ENCODE data around the gene TTC39C.
A peak's percentile ranks its signal among the peaks of the same experiment; 100 is the strongest.
"Not testable (repeated sequence)": the region's sequence is repeated elsewhere in the genome, so short reads cannot be mapped to it uniquely, and the experiment has no call there.

Gene TTC39C

DNA sequence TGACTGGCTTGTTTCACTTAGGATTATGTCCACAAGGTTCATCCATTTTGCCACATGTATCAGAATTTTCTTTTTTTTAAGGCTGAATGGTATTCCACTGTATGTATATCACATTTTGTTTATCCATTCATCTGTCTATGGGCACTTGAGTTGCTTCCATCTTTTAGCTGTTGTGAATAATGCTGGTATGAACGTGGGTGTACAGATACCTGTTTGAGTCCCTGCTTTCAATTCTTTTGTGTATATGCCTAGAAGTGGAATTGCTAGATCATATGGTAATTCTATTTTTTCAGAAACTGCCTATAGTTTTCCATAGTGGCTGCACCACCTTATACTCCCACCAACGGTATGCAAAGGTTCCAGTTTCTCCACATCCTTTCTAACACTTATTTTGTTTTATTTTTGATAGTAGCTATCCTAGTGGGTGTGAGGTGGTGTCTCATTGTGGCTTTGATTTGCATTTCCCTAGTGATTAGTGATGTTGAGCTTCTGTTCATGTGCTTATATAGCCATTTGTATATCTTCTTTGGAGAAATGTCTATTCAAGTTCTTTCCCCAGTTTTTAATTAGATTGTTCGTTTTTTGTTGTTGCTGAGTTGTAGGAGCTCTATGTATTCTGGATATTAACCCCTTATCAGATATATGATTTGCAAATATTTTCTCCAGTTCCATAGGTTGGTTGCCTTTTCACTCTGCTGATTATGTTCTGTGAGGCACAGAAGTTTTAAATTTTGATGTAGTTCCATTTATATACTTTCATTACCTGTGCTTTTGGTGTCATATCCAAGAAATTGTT is 40.7 kb downstream of the TTC39C start:
- DNase-seq: no peak

DNA sequence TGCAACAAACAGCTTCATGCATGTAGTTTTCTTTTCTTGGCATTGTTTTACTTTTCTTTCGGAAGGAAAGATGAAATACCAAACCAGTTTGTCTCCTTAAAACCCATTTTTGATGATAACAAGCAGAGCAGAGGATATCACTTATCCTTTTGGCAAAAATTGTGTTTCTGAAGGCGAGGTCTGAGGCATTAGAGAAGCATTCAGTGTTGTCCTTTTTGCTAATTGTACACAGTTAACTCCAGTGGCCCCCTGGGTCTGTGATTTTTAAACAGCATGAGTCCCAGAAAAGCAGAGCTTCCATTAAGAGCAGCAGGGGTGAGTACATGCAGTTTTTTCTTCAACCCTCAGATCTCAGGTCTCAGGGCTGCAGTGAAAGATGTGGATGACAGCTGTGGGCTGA is 41.3 kb downstream of the TTC39C start:
- DNase-seq: peak; percentile 26

DNA sequence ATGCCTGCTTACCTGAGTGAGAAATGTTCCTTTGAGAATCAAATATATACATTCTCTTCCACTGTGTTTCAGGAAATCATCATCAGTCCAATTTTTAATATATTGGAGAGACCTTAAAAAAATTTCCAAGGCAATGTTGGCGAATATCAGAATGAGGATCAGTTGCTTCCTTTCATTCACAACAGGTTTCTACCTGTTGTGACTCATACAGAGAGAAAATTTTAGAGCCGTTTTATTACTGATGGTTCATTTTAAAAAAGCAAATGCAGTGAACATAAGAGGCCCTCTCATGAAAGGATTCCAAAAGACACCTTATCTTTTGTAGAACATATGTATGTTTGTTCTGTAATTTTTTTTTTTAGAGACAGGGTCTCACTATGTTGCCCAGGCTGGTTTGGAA is 42.0 kb downstream of the TTC39C start:
- no peak for DNase-seq

DNA sequence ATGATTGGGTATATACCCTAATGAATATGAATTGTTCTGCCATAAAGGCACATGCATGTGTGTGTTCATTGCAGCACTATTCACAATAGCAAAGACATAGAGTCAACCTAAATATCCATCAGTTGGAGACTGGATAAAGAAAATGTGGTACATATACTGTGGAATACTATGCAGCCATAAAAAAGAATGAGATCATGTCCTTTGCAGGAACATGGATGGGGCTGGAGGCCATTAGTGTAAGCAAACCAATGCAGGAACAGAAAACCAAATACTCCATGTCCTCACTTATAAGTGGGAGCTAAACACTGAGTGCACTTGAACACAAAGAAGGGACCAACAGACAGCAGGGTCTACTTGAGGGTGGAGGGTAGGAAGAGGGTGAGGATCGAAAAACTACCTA is 43.2 kb downstream of the TTC39C start:
- no peak for DNase-seq

DNA sequence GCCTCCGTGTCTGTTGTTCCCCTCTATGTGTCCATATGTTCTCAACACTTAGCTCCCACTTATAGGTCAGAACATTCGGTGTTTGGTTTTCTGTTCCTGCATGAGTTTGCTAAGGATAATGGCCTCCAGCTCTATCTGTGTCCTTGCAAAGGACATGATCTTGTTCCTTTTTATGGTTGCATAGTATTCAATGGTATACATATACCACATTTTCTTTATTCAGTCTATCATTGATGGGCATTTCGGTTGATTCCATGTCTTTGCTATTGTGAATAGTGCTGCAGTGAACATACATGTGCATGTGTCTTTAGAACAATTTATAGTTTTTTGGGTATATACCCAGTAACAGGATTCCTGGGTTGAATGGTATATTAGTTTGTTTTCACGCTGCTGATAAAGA is 44.8 kb downstream of the TTC39C start:
- DNase-seq: not testable (repeated sequence)

DNA sequence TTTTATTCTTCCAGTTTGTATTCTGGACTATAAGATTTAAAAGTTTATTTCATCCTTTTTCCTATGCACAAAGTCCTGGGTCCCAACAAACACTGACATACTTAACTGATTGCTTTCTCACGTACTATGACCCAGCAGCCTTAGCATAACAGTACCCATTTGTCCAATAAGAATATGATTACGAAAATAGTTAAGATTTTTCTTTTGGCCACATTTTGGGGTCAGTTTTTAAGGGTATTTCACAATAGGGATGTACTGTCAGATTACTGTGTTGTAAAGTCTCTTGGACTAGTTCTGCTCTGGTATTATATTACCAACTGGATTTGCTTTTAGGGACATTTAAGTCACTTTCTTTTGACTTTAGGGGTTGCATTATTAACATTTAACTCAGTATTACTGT is 46.1 kb downstream of the TTC39C start:
- no peak for DNase-seq

DNA sequence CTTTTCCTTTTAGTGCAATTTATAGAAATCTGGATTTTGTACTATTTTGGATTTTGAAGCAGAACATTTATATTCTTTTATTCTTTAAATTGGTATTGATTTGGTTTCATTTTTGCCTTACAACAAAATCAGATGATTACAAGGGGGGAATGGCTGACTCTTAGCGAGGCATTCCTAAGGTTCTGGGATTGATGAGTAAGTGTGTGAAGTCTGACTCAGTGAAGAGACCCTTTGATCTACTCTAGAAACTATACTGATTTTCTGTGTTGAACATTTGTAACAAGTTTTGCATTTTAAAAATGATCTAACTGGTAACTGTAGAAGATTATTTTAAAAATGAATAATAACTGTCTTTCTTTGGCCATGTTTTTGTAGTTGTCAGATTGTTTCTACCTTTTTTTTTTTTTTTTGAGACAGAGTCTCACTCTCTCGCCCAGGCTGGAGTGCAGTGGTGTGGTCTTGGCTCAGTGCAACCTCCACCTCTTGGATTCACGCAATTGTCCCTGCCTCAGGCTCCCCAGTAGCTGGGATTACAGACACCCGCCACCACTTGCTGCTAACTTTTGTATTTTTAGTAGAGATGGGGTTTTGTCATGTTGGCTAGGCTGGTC is 48.7 kb downstream of the TTC39C start:
- DNase-seq: no peak

DNA sequence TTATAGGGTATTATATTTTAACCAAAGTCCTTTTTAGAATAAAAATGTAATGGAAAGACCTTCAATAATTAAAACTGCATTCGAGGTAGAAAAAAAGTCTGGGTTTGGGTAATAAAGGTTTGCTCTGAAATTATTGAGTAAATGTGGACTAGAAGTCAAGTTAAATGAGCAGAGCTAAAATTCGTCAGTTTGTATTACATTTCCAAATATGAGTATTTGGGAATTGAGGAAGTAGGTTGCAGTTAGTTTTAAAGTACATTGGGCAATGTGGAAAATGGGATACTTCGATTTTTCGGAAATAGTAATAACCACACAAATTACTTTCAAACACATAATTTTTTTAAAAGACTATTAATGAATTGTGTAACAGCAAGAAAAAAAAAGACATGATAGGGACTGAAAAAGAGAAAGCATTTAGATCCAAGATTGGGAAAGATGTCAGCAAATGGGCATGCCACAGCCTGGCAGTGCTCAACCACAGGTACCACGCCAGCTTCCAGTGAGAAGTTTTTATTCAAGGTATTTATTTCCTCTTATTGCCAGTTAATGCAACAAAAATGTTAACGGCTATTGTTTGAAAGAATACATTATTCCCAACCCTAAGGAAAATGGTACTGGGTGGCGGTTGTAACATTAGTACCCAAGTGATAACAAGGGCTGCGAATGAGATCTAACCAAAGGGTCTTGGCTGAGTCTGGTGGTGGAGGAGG is 50.0 kb downstream of the TTC39C start:
- DNase-seq: no peak

DNA sequence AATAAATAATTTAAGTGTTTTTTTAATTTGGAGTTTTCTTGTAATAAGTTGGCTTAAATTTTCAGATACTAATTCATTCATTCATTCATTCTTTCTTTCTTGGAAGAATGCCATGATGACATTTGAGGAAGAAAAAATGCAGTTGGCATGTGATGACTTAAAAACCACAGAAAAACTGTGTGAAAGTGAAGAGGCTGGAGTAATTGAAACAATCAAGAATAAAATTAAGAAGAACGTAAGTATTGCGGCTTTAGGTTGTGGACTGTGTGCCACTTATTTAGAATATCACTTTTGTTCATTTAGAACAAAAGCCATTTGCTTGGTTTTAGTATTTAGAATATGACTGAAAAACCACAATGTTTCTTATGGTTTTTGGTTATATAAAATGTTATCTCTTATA is 51.4 kb downstream of the TTC39C start:
- no peak for DNase-seq

DNA sequence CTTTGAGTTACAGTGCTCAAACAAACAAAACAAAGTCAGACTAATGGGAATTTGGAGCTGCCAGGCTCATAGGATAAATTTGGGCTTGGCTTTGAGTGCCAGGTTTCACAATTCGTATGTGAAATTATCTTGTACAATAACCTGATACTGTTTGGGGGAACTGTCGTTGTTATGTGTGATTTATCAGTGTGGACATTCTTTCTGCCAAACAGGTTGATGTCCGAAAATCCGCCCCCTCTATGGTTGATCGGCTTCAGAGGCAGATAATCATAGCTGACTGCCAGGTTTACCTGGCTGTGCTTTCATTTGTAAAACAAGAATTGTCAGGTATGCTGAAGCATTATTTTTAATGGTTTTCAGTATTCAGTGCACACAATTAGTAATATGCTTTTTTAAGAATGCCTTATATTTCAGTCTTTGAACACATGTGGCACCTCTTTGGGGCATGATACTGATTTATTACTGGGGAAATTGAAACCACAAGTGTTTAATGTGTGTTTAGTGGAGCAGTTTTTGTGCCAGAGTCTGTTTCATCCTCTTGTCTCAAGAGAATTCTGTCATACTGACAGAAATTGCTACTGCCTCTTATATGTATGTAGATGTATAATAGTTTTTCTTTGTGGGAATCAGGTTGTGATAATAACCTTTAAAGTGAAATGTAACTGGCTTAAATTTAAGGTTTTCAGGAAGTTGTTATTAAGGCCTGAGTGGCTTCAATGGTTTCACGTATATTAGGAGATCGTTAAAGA is 54.6 kb downstream of the TTC39C start:
- DNase-seq: no peak

DNA sequence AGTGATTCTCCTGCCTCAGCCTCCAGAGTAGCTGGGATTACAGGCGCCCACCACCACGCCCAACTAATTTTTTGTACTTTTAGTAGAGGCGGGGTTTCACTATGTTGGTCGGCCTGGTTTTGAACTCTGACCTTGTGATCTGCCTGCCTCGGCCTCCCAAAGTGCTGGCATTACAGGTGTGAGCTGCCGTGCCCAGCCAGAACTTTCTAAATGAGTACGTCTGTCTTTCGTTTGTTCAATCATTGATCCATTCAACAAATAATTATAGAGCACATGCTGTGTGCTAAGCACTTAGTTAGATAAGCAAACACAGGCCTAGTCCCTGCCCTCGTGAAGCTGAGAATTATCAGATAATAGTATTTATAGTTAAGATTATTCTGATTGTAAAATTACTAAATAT is 56.5 kb downstream of the TTC39C start:
- no peak for DNase-seq

DNA sequence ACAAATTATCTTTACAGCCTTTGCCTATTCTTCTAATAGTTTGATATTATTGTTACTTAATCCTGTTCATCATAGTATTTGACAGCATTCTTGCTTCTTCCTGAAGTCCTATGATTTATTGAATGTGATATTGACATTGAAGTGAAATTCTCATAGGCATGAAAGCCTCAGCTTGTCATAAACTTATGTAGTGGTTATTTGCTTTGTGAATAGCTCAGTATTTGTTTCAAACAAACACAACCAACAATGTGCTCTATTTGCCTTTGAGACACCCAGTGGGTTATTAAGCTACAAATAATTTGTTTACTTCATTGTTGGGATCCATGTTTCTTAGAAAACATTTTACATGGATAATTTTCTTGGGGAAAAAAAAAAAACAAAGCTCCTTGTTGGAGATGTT is 57.2 kb downstream of the TTC39C start:
- DNase-seq: no peak

DNA sequence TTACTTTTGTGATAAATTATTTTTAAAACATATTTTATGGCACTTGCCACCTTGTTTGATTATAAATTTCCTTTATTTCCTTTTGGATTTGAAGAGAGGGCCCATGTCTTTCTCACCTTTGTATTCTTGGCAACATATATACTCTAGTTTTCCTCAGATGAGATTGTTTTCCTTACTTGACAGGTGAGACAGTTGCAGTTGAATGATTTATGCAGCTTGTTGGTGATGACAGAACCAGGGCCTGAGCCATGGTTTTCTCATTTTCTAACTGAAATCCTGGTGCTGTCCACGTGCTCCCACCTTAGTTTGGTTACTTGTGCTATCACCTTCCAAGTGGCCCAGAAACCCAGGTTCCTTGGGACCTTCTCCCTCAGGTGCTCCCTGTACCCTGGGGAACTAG is 58.2 kb downstream of the TTC39C start:
- DNase-seq: no peak

DNA sequence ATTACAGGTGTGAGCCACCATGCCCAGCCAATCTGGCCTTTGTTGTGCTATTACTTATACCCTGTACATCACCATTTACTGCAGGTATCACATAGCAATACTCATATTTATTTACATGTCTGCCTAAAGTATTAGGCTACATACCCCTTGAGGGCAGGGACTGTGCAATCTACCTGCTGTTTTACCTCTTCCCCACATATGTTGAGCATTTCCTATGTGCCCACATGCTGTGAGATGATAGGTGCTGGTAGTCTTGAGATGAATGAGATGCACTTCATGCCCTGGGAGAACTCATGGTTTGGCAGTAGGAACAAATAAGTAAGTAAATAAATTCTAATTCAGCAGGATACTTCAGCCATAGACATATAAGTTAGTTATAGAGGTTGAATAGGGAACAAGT is 59.2 kb downstream of the TTC39C start:
- no peak for DNase-seq

DNA sequence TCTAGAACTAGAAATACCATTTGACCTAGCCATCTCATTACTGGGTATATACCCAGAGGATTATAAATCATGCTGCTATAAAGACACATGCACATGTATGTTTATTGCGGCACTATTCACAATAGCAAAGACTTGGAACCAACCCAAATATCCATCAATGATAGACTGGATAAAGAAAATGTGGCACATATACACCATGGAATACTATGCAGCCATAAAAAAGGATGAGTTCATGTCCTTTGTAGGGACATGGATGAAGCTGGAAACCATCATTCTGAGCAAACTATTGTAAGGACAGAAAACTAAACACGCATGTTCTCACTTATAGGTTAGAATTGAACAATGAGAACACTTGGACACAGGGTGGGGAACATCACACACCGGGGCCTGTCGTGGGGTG is 60.2 kb downstream of the TTC39C start:
- not testable (repeated sequence) for DNase-seq

DNA sequence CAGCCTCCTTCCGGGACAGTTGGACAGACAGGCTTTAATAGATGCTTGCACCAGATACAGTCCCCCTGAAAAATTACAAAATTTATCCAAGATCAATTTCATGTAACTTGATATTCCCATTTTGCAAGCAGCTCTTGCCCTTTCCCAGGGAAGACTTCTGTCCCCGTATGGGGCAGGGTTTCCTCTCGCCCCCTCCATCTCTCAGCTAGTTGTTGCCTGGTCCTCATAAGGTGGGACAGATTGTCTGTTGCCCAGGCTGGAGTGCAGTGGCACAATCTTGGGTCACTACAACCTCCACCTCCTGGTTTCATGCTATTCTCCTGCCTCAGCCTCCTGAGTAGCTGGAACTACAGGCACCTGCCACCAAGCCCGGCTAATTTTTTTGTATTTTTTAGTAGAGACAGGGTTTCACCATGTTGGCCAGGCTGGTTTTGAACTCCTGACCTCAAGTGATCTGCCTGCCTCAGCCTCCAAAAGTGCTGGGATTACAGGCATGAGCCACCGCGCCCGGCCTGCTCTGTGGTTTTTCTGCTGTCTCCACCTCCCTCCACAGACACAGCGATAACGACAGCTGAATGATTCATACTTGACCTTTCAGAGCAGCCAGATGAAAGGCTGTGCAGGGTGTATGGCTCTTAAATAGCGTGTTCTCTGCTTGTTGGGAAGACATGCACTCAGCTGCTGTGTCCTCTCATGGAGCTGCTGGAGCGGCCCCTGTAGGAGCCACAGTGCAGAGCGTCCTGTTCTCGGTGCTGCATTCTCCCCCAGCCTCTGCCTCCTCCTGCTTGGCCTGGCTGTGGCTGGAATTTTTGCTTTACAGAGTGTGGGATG is 61.4 kb downstream of the TTC39C start:
- peak; percentile 80 for DNase-seq

DNA sequence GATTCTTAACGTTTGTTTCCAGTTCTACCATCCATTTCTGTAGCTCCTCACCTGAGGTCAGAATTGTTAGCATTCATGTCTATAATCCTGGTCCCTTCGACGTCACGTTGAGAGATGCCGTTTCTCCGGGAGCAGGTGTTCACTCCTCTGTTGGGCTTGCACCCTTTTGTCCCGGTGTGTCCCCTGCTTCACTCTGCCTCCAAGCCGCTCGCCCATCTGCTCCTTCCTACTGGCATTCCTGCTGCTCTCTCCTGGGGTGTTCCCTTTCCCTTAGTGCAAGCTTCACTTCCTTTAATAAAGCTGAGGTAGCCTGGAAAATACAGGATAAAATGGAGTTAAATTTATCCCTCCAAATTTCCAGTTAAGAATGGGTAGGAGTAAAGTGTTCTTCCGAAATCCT is 62.4 kb downstream of the TTC39C start:
- peak; percentile 8 for DNase-seq

DNA sequence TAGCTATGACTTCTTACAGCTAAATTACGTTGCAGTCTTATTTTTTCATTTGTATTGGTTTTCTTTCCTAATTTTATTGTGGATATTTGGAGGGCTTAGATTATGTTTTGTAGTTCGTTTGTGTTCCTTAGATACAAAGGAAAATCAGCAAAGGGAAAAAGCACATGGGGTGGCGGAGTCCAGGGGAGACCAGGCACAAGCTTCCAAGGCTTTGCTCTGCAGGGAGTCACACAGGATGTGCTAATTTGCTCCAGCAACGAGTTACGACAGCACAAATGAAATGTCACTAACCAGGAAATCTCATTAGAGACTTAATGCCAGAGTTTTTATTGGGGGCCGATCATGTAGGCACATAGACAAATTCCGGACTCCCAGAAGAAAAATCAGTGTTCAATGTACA is 63.8 kb downstream of the TTC39C start:
- no peak for DNase-seq

DNA sequence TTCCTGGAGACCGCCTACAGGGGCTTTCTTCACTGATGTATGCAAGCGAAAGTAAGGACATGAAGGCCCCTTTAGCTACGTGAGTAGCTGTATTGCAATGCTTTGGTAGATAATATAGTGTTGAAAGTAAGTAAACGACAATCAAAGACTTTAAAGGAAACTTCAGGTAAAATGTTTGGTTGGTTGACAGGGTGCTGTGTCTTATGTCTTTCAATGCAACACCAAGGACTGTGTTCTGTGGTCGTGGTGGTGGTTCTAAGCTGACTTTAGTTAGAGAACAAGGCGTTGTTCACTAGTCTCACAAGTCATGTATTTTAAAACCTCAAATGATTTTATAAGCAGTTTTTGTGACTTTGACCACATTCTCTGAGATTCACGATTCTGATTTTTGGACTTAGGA is 66.3 kb downstream of the TTC39C start:
- DNase-seq: no peak

DNA sequence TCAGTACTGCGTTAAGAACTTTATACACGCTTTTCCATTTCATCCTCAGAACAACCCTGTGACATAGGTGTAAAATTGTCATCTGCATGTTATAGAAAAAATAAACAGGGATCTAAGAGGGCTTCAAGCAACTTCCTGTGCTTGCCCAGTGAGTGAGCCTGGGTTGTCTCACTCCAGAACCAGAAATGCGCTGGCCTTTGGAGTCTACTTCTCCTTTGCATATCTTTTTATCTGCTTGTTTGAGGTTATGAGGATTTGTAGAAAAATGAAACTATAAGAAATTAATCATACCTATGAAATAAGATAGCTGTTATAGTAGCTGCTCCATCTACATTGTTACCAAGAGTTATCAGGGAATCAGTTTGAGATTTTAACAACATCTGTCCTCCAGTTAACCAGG is 69.0 kb downstream of the TTC39C start:
- DNase-seq: no peak

DNA sequence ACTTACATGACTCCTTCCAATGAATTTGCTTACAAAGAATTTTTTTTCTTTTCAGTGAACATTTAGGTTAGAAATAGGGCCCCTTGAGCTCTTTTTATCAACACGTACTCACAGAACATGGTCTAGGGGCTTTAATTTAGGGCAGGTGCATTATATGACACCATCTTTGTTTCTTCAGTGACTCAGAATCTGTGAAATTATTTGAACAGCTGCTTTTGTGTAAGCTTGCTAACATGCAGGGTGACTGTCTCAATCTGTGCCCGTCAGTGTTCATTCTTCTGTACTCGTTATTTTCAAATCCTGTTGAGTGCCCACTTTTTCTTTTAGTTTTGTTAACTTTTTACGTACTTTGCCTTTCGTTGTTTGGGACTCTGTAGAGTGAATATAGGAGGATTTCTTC is 71.5 kb downstream of the TTC39C start:
- no peak for DNase-seq

DNA sequence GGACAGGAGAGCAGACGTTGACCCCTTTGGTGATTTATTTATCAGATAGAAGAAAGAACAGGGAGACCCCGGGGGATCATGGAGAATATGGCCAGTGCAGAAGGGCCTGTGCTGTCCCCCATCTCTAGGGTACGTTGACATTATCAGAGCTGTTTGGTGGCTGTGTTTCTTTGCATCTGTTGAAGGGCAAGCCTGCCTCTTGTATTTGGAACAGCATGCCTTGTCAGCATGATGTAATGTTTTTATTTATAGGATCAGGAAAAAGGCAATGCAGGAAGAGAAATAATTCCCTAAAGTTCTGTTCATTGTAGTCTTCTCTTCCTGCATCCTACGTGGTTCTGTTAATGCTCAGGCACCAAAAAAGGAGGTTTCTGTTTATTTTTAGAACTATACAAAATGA is 74.5 kb downstream of the TTC39C start:
- DNase-seq: no peak
